ENCODE data around the gene KCTD11.

Gene KCTD11

GRCh38 chr17:7393613-7394451 lies 41.9 kb downstream of the KCTD11 start:
- Histone ChIP-seq H3K36me3 (peaks cover 0 to 29% (median 22%) of the 10 kb centered on the region in 3 donors), H3K9me3 (no peaks in the 10 kb centered on the region), H3K27ac (peak overlapping the region; percentile 88 to 90), H3K27me3 (no peaks in the 10 kb centered on the region), H3K4me1 (peaks cover 0 to 26% (median 16%) of the 10 kb centered on the region in 4 donors), H3K4me3 (peak overlapping the region; percentile 62 to 73)
- intact Hi-C loops (cut with DNase I; ENCODE audit: low total_unique reads), result no loop called here
- TF ChIP-seq CTCF (IDR thresholded peaks at IDR 0.05), result no peak
- no peak for DNase-seq

- peak within 1 kb of the TSS; percentile 62 to 73 for H3K4me3 ChIP-seq
- peak; percentile 87 to 94 for DNase-seq
- H3K36me3 ChIP-seq, result peaks cover 0 to 21% (median 15%) of the 10 kb centered on the region in 3 donors
- H3K9me3 ChIP-seq, result no peaks in the 10 kb centered on the region
- no peaks in the 10 kb centered on the region for H3K27me3 ChIP-seq
- TF ChIP-seq CTCF (IDR thresholded peaks at IDR 0.05), result peak; percentile 27 to 51
- intact Hi-C loops (cut with DNase I; ENCODE audit: low total_unique reads), result no loop called here
- peak within 1 kb of the TSS; percentile 88 to 90 for H3K27ac ChIP-seq
- H3K4me1 ChIP-seq, result peaks cover 0 to 26% (median 16%) of the 10 kb centered on the region in 4 donors
Measured at GRCh38 chr17:7394452-7395191, 42.7 kb downstream of the KCTD11 start, which contains the start of gene PLSCR3. TSS of gene PLSCR3 (minus strand) at chr17:7394525. CDS start at chr17:7394110, 415 bp downstream.

GRCh38 chr17:7396147-7396546 lies 44.2 kb downstream of the KCTD11 start:
- H3K27me3 ChIP-seq, result no peaks in the 10 kb centered on the region
- no peak for DNase-seq
- peaks cover 0 to 6% (median 0%) of the 10 kb centered on the region in 3 donors for H3K36me3 ChIP-seq
- intact Hi-C loops (cut with DNase I; ENCODE audit: low total_unique reads), result no loop called here
- H3K4me3 ChIP-seq, result no peak overlapping the region
- no peaks in the 10 kb centered on the region for H3K9me3 ChIP-seq
- H3K4me1 ChIP-seq, result peaks cover 0 to 24% (median 16%) of the 10 kb centered on the region in 4 donors
- no peak for TF ChIP-seq CTCF (IDR thresholded peaks at IDR 0.05)
- H3K27ac ChIP-seq, result no peak overlapping the region

- Histone ChIP-seq H3K9me3 (no peaks in the 10 kb centered on the region), H3K27me3 (no peaks in the 10 kb centered on the region), H3K36me3 (no peaks in the 10 kb centered on the region), H3K4me3 (no peak overlapping the region), H3K27ac (no peak overlapping the region), H3K4me1 (peaks cover 0 to 28% (median 25%) of the 10 kb centered on the region in 4 donors)
- no peak for DNase-seq
- intact Hi-C loops (cut with DNase I; ENCODE audit: low total_unique reads), result no loop called here
- no peak for TF ChIP-seq CTCF (IDR thresholded peaks at IDR 0.05)
Measured at GRCh38 chr17:7398612-7399011, 46.6 kb downstream of the KCTD11 start.

GRCh38 chr17:7403043-7403726 lies 51.2 kb downstream of the KCTD11 start:
- peak overlapping the region; percentile 90 for H3K27ac ChIP-seq
- intact Hi-C loops (cut with DNase I; ENCODE audit: low total_unique reads), result no loop called here
- H3K4me3 ChIP-seq, result peak overlapping the region; percentile 61 to 74
- H3K4me1 ChIP-seq, result peaks cover 0 to 33% (median 24%) of the 10 kb centered on the region in 4 donors
- no peaks in the 10 kb centered on the region for H3K9me3 ChIP-seq
- no peaks in the 10 kb centered on the region for H3K27me3 ChIP-seq
- peaks cover 0 to 1% (median 0%) of the 10 kb centered on the region in 3 donors for H3K36me3 ChIP-seq
- no peak for TF ChIP-seq CTCF (IDR thresholded peaks at IDR 0.05)
- DNase-seq, result peak in 1 of 2 donors; percentile 63
